ENCODE measurements around the gene AHNAK.

Gene AHNAK

GRCh38 chr11:62579252-62579651 is 32.6 kb upstream of the AHNAK start:
- Histone ChIP-seq H3K79me2 (ENCODE audit: insufficient read depth, low read length) (peaks cover 20% of the 10 kb centered on the region; the same call in 1 of the 2 replicates), H3K36me3 (ENCODE audit: low read length) (no peaks in the 10 kb centered on the region), H3K9me2 (replicated peaks; ENCODE audit: insufficient read depth, low read length) (no peaks in the 10 kb centered on the region), H3K27ac (ENCODE audit: low read depth, low read length) (no peak overlapping the region), H3K9ac (ENCODE audit: low read length) (no peak overlapping the region), H3K4me3 (ENCODE audit: insufficient read depth, low read length, poor library complexity, severe bottlenecking) (no peak overlapping the region), H3K9me3 (ENCODE audit: insufficient read depth, low read length) (no peaks in the 10 kb centered on the region), H4K20me1 (ENCODE audit: low read depth, low read length) (no peaks in the 10 kb centered on the region), H3K4me2 (ENCODE audit: low read depth, low read length, poor library complexity, severe bottlenecking) (no peak overlapping the region), H3K27me3 (ENCODE audit: low read length) (no peaks in the 10 kb centered on the region), H2AFZ (ENCODE audit: low read depth, low read length, severe bottlenecking) (no peak overlapping the region), H3F3A (ENCODE audit: insufficient read depth) (peaks cover 4% of the 10 kb centered on the region; the same call in 1 of the 2 replicates)
- TF ChIP-seq CTCF (IDR thresholded peaks at IDR 0.05; ENCODE audit: insufficient read depth, low read length, poor library complexity, severe bottlenecking) (no peak), EZH2phosphoT487 (conservative IDR thresholded peaks at IDR 0.05; ENCODE audit: low read length) (no peak)

GRCh38 chr11:62578541-62578940 is 31.9 kb upstream of the AHNAK start:
- peaks cover 18% of the 10 kb centered on the region for H3K79me2 ChIP-seq (ENCODE audit: insufficient read depth, low read length)
- TF ChIP-seq CTCF (IDR thresholded peaks at IDR 0.05; ENCODE audit: insufficient read depth, low read length, poor library complexity, severe bottlenecking) (no peak), EZH2phosphoT487 (conservative IDR thresholded peaks at IDR 0.05; ENCODE audit: low read length) (no peak)
- no peaks in the 10 kb centered on the region for H4K20me1 ChIP-seq (ENCODE audit: low read depth, low read length)
- H2AFZ ChIP-seq (ENCODE audit: low read depth, low read length, severe bottlenecking): no peak overlapping the region
- no peaks in the 10 kb centered on the region for H3K27me3 ChIP-seq (ENCODE audit: low read length)
- no peak overlapping the region for H3K4me2 ChIP-seq (ENCODE audit: low read depth, low read length, poor library complexity, severe bottlenecking)
- no peak overlapping the region for H3K27ac ChIP-seq (ENCODE audit: low read depth, low read length)
- no peaks in the 10 kb centered on the region for H3K36me3 ChIP-seq (ENCODE audit: low read length)
- H3K9ac ChIP-seq (ENCODE audit: low read length): no peak overlapping the region
- peaks cover 4% of the 10 kb centered on the region; the same call in 1 of the 2 replicates for H3F3A ChIP-seq (ENCODE audit: insufficient read depth)
- H3K4me3 ChIP-seq (ENCODE audit: insufficient read depth, low read length, poor library complexity, severe bottlenecking): no peak overlapping the region
- H3K9me2 ChIP-seq (replicated peaks; ENCODE audit: insufficient read depth, low read length): no peaks in the 10 kb centered on the region
- H3K9me3 ChIP-seq (ENCODE audit: insufficient read depth, low read length): no peaks in the 10 kb centered on the region

- Histone ChIP-seq H3K27ac (ENCODE audit: low read depth, low read length) (no peak overlapping the region), H3K4me2 (ENCODE audit: low read depth, low read length, poor library complexity, severe bottlenecking) (no peak overlapping the region), H4K20me1 (ENCODE audit: low read depth, low read length) (no peaks in the 10 kb centered on the region), H3K36me3 (ENCODE audit: low read length) (peaks cover 7% of the 10 kb centered on the region), H3K9me3 (ENCODE audit: insufficient read depth, low read length) (no peaks in the 10 kb centered on the region), H3F3A (ENCODE audit: insufficient read depth) (peaks cover 4% of the 10 kb centered on the region; the same call in 1 of the 2 replicates), H3K27me3 (ENCODE audit: low read length) (no peaks in the 10 kb centered on the region), H3K79me2 (ENCODE audit: insufficient read depth, low read length) (peaks cover 31% of the 10 kb centered on the region), H2AFZ (ENCODE audit: low read depth, low read length, severe bottlenecking) (no peak overlapping the region), H3K9me2 (replicated peaks; ENCODE audit: insufficient read depth, low read length) (no peaks in the 10 kb centered on the region), H3K4me3 (ENCODE audit: insufficient read depth, low read length, poor library complexity, severe bottlenecking) (no peak overlapping the region), H3K9ac (ENCODE audit: low read length) (no peak overlapping the region)
- no peak for TF ChIP-seq CTCF (IDR thresholded peaks at IDR 0.05; ENCODE audit: insufficient read depth, low read length, poor library complexity, severe bottlenecking)
- TF ChIP-seq EZH2phosphoT487 (conservative IDR thresholded peaks at IDR 0.05; ENCODE audit: low read length): no peak
Measured at GRCh38 chr11:62577046-62577714, 30.6 kb upstream of the AHNAK start.
